GM10847 (cell line): Measurements from ENCODE around the gene CARD11.

Experiments
- POLR2A ChIP-seq: IDR thresholded peaks from 2 replicates; pipeline ENCODE4 v1.6.1; 2011; ENCODE audit not compliant: insufficient read length; ENCODE audit errors: extremely low read depth

The CARD11 gene

GRCh38 chr7:2966466-2967078, 77.1 kb downstream of the CARD11 start:
- no peak for TF ChIP-seq POLR2A

GRCh38 chr7:2965745-2966270, 77.9 kb downstream of the CARD11 start:
- TF ChIP-seq POLR2A: no peak

GRCh38 chr7:2965301-2965700, 78.4 kb downstream of the CARD11 start:
- TF ChIP-seq POLR2A: no peak

GRCh38 chr7:2964208-2964607, 79.5 kb downstream of the CARD11 start:
- TF ChIP-seq POLR2A: no peak

GRCh38 chr7:2962865-2963264, 80.8 kb downstream of the CARD11 start:
- TF ChIP-seq POLR2A: no peak

- no peak for TF ChIP-seq POLR2A
These were observed 83.7 kb downstream of the CARD11 start for GRCh38 chr7:2959828-2960599.

- TF ChIP-seq POLR2A: no peak
These were observed 84.5 kb downstream of the CARD11 start for GRCh38 chr7:2959103-2959680.

- no peak for TF ChIP-seq POLR2A
These were observed 85.1 kb downstream of the CARD11 start for GRCh38 chr7:2958416-2959102.

- TF ChIP-seq POLR2A: no peak
These were observed 86.9 kb downstream of the CARD11 start for GRCh38 chr7:2956526-2957368.

- TF ChIP-seq POLR2A: no peak
These were observed 87.6 kb downstream of the CARD11 start for GRCh38 chr7:2956076-2956475.

- TF ChIP-seq POLR2A: no peak
These were observed 88.4 kb downstream of the CARD11 start for GRCh38 chr7:2955269-2955668.

GRCh38 chr7:2954433-2954853, 89.2 kb downstream of the CARD11 start:
- no peak for TF ChIP-seq POLR2A

GRCh38 chr7:2953588-2954407, 89.9 kb downstream of the CARD11 start:
- TF ChIP-seq POLR2A: no peak

GRCh38 chr7:2953099-2953498, 90.6 kb downstream of the CARD11 start:
- no peak for TF ChIP-seq POLR2A
